ENCODE measurements around the gene XKR8.

DNA sequence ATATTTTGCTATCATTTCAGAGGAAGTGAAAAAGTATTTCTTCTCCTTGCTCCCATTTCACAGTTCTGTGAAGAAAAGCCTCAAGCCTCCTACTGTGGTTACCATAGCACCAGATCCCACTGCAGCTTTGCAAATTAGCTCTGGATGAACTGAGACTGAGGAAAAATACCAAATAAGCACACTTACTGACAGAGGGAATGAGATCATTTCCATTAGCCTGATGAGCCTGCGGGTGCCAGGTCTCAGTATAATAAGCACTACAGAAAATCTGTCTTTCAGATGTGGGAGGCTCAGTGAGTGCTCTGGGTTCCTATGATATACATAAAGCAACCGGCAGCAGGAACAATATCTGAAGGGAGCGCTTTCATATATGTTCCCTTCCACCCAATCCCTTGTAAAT lies 21.4 kb downstream of the XKR8 start:
- no peak for TF ChIP-seq IRX3 (CRISPR knock-in tag; IDR thresholded peaks at IDR 0.05; ENCODE audit: borderline replicate concordance, low read depth)
- TF ChIP-seq ZSCAN20 (CRISPR knock-in tag; IDR thresholded peaks at IDR 0.05; ENCODE audit: borderline replicate concordance) = no peak
- TF ChIP-seq, protein P1, sequence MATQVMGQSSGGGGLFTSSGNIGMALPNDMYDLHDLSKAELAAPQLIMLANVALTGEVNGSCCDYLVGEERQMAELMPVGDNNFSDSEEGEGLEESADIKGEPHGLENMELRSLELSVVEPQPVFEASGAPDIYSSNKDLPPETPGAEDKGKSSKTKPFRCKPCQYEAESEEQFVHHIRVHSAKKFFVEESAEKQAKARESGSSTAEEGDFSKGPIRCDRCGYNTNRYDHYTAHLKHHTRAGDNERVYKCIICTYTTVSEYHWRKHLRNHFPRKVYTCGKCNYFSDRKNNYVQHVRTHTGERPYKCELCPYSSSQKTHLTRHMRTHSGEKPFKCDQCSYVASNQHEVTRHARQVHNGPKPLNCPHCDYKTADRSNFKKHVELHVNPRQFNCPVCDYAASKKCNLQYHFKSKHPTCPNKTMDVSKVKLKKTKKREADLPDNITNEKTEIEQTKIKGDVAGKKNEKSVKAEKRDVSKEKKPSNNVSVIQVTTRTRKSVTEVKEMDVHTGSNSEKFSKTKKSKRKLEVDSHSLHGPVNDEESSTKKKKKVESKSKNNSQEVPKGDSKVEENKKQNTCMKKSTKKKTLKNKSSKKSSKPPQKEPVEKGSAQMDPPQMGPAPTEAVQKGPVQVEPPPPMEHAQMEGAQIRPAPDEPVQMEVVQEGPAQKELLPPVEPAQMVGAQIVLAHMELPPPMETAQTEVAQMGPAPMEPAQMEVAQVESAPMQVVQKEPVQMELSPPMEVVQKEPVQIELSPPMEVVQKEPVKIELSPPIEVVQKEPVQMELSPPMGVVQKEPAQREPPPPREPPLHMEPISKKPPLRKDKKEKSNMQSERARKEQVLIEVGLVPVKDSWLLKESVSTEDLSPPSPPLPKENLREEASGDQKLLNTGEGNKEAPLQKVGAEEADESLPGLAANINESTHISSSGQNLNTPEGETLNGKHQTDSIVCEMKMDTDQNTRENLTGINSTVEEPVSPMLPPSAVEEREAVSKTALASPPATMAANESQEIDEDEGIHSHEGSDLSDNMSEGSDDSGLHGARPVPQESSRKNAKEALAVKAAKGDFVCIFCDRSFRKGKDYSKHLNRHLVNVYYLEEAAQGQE (IDR thresholded peaks at IDR 0.05; ENCODE audit: borderline replicate concordance in 1 of 2, low read depth in 1 of 2, low read length in 2 of 2) = no peak
- TF ChIP-seq, protein P2, sequence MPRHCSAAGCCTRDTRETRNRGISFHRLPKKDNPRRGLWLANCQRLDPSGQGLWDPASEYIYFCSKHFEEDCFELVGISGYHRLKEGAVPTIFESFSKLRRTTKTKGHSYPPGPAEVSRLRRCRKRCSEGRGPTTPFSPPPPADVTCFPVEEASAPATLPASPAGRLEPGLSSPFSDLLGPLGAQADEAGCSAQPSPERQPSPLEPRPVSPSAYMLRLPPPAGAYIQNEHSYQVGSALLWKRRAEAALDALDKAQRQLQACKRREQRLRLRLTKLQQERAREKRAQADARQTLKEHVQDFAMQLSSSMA (CRISPR knock-in tag; IDR thresholded peaks at IDR 0.05) = no peak
- TF ChIP-seq, protein P3, sequence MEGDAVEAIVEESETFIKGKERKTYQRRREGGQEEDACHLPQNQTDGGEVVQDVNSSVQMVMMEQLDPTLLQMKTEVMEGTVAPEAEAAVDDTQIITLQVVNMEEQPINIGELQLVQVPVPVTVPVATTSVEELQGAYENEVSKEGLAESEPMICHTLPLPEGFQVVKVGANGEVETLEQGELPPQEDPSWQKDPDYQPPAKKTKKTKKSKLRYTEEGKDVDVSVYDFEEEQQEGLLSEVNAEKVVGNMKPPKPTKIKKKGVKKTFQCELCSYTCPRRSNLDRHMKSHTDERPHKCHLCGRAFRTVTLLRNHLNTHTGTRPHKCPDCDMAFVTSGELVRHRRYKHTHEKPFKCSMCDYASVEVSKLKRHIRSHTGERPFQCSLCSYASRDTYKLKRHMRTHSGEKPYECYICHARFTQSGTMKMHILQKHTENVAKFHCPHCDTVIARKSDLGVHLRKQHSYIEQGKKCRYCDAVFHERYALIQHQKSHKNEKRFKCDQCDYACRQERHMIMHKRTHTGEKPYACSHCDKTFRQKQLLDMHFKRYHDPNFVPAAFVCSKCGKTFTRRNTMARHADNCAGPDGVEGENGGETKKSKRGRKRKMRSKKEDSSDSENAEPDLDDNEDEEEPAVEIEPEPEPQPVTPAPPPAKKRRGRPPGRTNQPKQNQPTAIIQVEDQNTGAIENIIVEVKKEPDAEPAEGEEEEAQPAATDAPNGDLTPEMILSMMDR (CRISPR knock-in tag; IDR thresholded peaks at IDR 0.05) = no peak
- TF ChIP-seq EP300 (IDR thresholded peaks at IDR 0.05; ENCODE audit: low read depth in 2 of 2, low read length in 2 of 2) = no peak
- no peak for TF ChIP-seq EP300 (CRISPR knock-in tag; IDR thresholded peaks at IDR 0.05; ENCODE audit: borderline replicate concordance)
- TF ChIP-seq JUNB (CRISPR knock-in tag; IDR thresholded peaks at IDR 0.05; ENCODE audit: borderline replicate concordance) = no peak
- TF ChIP-seq SMC3 (IDR thresholded peaks at IDR 0.05; ENCODE audit: low read length) = no peak
- TF ChIP-seq EZH2 (conservative IDR thresholded peaks at IDR 0.05; ENCODE audit: low read depth, low read length) = no peak

Measured in HepG2 (cell line).